Colonic mucosa (tissue), 4 donors: Measurements from ENCODE around the gene COMMD10. TPM values are rescaled to one million over a fixed set of nuclear protein-coding genes. Genes with fewer than 3 reads are reported as not detected.

Source experiments
- DNase-seq: peaks from one replicate; pipeline ENCODE4 v3.0.0-alpha.2; 2020
- H3K27ac ChIP-seq: fragments of 200-600 bp; one replicate; pipeline ENCODE4 v1.8.0; 2021
- H3K27me3 ChIP-seq: fragments of 200-600 bp; one replicate; pipeline ENCODE4 v1.8.0; 2021
- H3K36me3 ChIP-seq: fragments of 200-600 bp; one replicate; pipeline ENCODE4 v1.8.0; 2021
- H3K4me1 ChIP-seq: fragments of 200-600 bp; one replicate; pipeline ENCODE4 v1.8.0; 2021; ENCODE audit warnings: mild to moderate bottlenecking
- H3K4me3 ChIP-seq: fragments of 200-600 bp; one replicate; pipeline ENCODE4 v1.8.0; 2021
- H3K9ac ChIP-seq, 2 donors: one replicate each; pipeline ENCODE4 v1.7.0; 2013; ENCODE audit warnings: control low read depth in 2 of 2, low read depth in 2 of 2, low read length in 2 of 2
- H3K9me3 ChIP-seq: fragments of 200-600 bp; one replicate; pipeline ENCODE4 v1.8.0; 2021
- intact Hi-C: fragments of 100-400 bp; cut with DNase I; formaldehyde crosslinking; loops from one replicate; pipeline ENCODE4 v1.14.1; 2022
- total RNA-seq, 2 donors: library from RNA; stranded (reverse); fragmentation: NEBNext Ultra II Directional in 1 of 2; extraction: Animal tissue kit (Norgen Biotek cat#: 25700) in 1 of 2; gene quantifications; one replicate each; pipeline ENCODE4 v1.2.1, GENCODE V29; 2021
- TF ChIP-seq, protein P1 (sequence below): fragments of 200-600 bp; IDR thresholded peaks from one replicate; pipeline ENCODE4 v1.8.0; 2022; ENCODE audit warnings: antibody characterized with exemption, mild to moderate bottlenecking
- donor health status: healthy.
- donor health status: DM: no; HTN: no; CAD: no.
- donor health status: DM: no; HTN: no; CAD: no.

COMMD10 gene
- total RNA-seq, 2 donors from 2014 or later = 24.8 to 26.5 TPM

DNA sequence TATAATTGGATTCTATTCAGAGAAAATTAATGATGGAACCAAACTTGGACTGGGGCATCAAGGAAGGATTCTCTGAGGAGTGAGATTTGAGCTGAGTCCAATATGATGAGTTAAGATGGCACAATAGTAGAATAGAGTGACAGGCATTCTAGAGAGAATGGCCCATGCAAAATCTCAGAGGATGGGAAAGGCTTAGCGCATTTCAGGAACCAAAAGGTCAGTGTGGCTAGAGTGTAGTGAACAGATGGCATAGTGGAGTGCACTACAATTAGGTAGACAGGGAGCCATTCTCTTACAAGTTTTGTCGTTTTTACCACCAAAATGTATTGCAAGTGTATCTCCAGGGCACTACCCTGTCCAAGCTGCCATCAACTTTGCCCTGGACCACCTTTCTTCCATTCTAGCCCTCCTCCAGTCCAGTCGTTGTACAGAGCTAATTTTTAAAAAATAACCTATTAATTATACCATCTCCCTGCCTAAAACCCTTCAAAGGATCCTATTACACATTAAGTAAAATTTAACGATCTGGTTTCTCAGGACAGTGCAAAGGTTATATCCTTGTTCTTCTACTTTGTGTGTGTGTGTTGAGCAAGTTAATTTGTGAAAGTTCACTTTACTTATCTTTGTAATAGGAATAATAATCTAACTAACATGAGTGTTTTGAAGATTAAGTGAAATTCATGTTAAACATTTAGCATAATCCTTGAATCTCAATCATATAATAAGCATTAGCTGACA is 211.7 kb downstream of the COMMD10 start:
- H3K4me1 ChIP-seq = no peaks in the 10 kb centered on the region
- H3K4me3 ChIP-seq = no peak overlapping the region
- no peak overlapping the region for H3K27ac ChIP-seq
- H3K36me3 ChIP-seq = no peaks in the 10 kb centered on the region
- no peaks in the 10 kb centered on the region for H3K27me3 ChIP-seq
- H3K9ac ChIP-seq = no peak overlapping the region
- H3K9me3 ChIP-seq = peaks cover 3% of the 10 kb centered on the region
- intact Hi-C loops = no loop called here
- DNase-seq = no peak
- TF ChIP-seq, protein P1, sequence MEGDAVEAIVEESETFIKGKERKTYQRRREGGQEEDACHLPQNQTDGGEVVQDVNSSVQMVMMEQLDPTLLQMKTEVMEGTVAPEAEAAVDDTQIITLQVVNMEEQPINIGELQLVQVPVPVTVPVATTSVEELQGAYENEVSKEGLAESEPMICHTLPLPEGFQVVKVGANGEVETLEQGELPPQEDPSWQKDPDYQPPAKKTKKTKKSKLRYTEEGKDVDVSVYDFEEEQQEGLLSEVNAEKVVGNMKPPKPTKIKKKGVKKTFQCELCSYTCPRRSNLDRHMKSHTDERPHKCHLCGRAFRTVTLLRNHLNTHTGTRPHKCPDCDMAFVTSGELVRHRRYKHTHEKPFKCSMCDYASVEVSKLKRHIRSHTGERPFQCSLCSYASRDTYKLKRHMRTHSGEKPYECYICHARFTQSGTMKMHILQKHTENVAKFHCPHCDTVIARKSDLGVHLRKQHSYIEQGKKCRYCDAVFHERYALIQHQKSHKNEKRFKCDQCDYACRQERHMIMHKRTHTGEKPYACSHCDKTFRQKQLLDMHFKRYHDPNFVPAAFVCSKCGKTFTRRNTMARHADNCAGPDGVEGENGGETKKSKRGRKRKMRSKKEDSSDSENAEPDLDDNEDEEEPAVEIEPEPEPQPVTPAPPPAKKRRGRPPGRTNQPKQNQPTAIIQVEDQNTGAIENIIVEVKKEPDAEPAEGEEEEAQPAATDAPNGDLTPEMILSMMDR = no peak

DNA sequence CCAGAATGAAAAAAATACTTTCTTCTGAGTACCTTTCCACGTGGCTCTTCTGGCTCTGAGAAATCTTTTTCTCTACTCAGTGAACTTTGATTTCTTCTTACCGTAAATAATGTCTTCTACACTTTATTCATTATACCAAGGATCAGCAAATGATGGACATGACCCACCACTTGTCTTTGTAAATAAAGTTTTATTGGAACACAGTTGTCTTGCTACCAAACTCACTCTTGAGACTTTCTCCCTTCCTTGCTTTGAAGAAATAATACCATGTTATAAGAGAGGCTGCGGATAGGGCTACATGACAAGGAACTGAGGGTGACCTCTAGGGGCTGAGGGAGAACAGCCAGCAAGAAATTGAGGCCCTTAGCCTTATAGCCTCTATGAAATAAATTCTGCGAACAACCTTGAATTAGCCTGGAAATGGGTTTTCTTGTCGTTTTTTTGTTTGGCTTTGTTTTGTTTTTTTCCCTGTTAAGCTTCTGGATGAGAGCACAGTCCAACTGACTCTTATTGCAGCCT is 212.5 kb downstream of the COMMD10 start:
- Histone ChIP-seq H3K9me3 (peaks cover 3% of the 10 kb centered on the region), H3K36me3 (no peaks in the 10 kb centered on the region), H3K9ac (no peak overlapping the region), H3K27me3 (no peaks in the 10 kb centered on the region), H3K27ac (no peak overlapping the region), H3K4me1 (no peaks in the 10 kb centered on the region), H3K4me3 (no peak overlapping the region)
- no peak for DNase-seq
- intact Hi-C loops = no loop called here
- TF ChIP-seq, protein P1 = no peak

DNA sequence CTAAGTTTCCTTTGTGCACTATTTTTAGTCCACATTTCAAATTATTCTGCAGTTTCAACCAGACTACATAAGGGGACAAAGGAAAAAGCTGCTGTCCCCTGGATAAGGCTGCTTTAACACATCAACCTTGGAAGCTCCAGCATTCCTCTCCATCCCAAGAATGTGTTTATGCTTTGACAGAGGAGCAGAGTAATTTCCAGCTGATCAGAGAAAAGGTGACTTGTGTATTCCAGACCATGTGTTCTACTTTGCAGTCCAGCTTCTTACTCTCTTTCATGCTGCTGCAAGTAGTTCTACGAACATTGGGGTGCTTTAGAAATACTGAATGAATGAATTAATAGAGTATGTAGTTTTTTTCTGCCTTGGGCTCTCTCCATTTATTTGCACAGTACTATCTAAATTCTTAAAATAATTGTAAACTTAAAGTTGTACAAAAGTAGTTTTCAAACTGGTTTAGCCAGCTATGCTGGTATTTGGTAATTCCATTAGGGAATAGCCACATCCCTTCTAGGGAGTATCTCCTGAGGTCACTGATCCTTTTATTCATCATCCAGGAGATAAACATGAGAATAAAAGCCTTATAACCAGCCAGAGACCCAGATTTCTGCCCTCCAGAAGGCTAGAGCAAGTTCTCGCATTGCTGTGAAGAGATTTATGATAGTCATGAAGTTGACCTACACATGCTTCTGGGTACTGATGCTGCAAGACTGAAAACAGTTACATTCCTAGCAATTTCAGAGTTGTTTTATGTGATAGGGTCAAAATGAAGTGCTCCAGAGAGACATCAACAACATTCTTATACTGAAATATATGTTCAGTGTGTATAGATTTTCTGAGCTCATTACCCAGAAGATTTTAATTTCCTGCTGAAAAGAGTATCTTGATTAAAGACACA is 215.2 kb downstream of the COMMD10 start:
- Histone ChIP-seq H3K9ac (no peak overlapping the region), H3K4me3 (no peak overlapping the region), H3K27me3 (no peaks in the 10 kb centered on the region), H3K27ac (no peak overlapping the region), H3K36me3 (no peaks in the 10 kb centered on the region), H3K4me1 (no peaks in the 10 kb centered on the region), H3K9me3 (peaks cover 3% of the 10 kb centered on the region)
- intact Hi-C loops = no loop called here
- TF ChIP-seq, protein P1 = no peak
- no peak for DNase-seq

DNA sequence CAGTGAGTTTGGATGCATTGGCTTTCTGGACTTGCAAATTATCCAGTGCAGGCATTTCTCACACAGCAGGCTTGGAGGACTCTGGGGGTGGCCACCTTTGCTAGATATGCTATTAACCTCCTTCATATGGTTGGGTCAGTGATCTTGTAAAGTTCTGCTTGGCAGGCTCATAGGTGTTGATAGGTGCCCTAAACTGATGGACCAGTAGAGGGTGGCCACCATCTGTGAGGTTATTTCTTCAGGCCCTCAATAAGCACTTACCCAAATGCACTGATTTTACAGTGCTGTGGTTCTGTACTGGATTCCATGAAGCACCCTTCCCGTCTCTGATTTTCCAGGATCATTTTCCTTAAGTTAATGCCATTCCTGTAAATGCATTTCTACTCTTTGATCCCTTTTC is 216.3 kb downstream of the COMMD10 start:
- no peaks in the 10 kb centered on the region for H3K4me1 ChIP-seq
- no peak overlapping the region for H3K4me3 ChIP-seq
- H3K9ac ChIP-seq = no peak overlapping the region
- peaks cover 3% of the 10 kb centered on the region for H3K9me3 ChIP-seq
- DNase-seq = no peak
- no peak overlapping the region for H3K27ac ChIP-seq
- H3K27me3 ChIP-seq = no peaks in the 10 kb centered on the region
- intact Hi-C loops = no loop called here
- TF ChIP-seq, protein P1 = no peak
- H3K36me3 ChIP-seq = no peaks in the 10 kb centered on the region

DNA sequence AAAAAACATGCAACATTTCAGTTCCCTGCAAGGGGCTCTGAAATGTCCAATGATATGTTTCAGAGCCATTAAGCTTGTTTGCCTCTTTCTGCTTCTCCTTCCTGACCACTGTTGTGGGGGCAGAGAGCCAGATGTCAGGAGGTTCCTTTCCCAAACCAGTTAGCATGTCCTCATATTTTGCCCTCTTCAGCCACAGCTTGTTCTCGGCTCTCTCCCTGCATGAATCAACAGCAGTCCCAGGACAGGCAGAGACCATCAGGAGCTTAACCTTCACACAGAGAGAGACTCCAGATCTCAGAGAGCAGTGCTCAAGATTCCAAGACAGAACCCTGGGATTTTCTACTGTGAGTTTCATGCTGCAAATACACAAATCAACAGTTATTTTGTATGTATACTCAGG is 218.5 kb downstream of the COMMD10 start:
- no peak overlapping the region for H3K27ac ChIP-seq
- H3K27me3 ChIP-seq = no peaks in the 10 kb centered on the region
- no peak for DNase-seq
- TF ChIP-seq, protein P1 = no peak
- intact Hi-C loops = no loop called here
- H3K4me3 ChIP-seq = no peak overlapping the region
- H3K9ac ChIP-seq = no peak overlapping the region
- no peaks in the 10 kb centered on the region for H3K4me1 ChIP-seq
- H3K9me3 ChIP-seq = no peaks in the 10 kb centered on the region
- no peaks in the 10 kb centered on the region for H3K36me3 ChIP-seq
